Suprapubic skin (tissue), 4 donors: ENCODE data around the gene HK3. TPM values are rescaled to one million over a fixed set of nuclear protein-coding genes. Genes with fewer than 3 reads are reported as not detected.

Experiments
- DNase-seq, 2 donors: peaks; one replicate each; pipeline ENCODE4 v3.0.0-alpha.2; 2019; ENCODE audit warnings: low spot score in 2 of 2
- H3K27ac ChIP-seq: fragments of 200-600 bp; sonication (generic); one replicate; pipeline ENCODE4 v1.5.1; 2019
- H3K27me3 ChIP-seq: fragments of 200-600 bp; sonication (generic); one replicate; pipeline ENCODE4 v1.5.1; 2019
- H3K36me3 ChIP-seq: fragments of 200-600 bp; sonication (generic); one replicate; pipeline ENCODE4 v1.5.1; 2019
- H3K4me1 ChIP-seq: fragments of 200-600 bp; sonication (generic); one replicate; pipeline ENCODE4 v1.5.1; 2019
- H3K4me3 ChIP-seq: fragments of 200-600 bp; sonication (generic); one replicate; pipeline ENCODE4 v1.5.1; 2019; ENCODE audit warnings: mild to moderate bottlenecking
- H3K9me3 ChIP-seq: fragments of 200-600 bp; sonication (generic); one replicate; pipeline ENCODE4 v1.5.1; 2019
- EP300 ChIP-seq: sonication (generic); formaldehyde crosslinking; IDR thresholded peaks from one replicate; pipeline ENCODE4 v1.6.1; 2017; ENCODE audit warnings: antibody characterized with exemption
- POLR2A ChIP-seq, 2 donors: fragments of 450-650 bp; IDR thresholded peaks; one replicate each; pipeline ENCODE4 v1.6.1; 2017; ENCODE audit warnings: antibody characterized with exemption in 2 of 2, mild to moderate bottlenecking in 2 of 2, moderate library complexity in 2 of 2
- POLR2AphosphoS5 ChIP-seq, 3 donors: sonication (generic); formaldehyde crosslinking; IDR thresholded peaks; one replicate each; pipeline ENCODE4 v1.6.1; 2017; ENCODE audit warnings: antibody characterized with exemption in 3 of 3
- WGBS: methylation state at CpG from one replicate; pipeline ENCODE4 v1.1.5; 2018; 5-methylcytosine and 5-hydroxymethylcytosine counted together
- total RNA-seq, 4 donors: library from RNA; depleted of rRNA; stranded (reverse); fragments of >200 nt; gene quantifications; one replicate each; pipeline ENCODE4 v1.1.0, GENCODE V29; 2016
- TF ChIP-seq, protein P1 (sequence below), 2 donors: fragments of 200-600 bp in 1 of 2; fragments of 450-650 bp in 1 of 2; sonication (generic) in 1 of 2; IDR thresholded peaks; one replicate each; pipeline ENCODE4 v1.5.1; 2016 to 2019; ENCODE audit warnings: antibody characterized with exemption in 2 of 2, mild to moderate bottlenecking in 1 of 2, moderate library complexity in 1 of 2

Gene HK3
- total RNA-seq, 4 donors from 2014 or later, result 0.16 to 1.0 (median 0.83) TPM

DNA sequence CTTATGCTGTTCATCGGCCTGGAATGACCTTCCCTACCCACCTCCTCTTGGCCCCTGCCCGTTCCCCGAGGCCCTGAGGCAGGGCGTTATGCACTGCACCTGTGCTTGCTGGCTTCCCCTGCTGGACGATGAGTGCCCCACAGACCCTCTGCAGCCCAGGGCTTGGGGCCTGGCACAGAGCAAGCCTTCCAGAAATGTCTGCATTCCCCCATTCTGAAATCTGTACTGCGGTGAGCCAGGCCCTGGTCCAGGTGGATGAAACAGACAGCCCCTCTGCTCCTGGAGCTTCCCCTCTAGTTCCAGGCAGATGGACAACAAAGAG is 53.8 kb downstream of the HK3 start:
- 55% methylated on average over 6 of the region's 6 CpGs for WGBS
- H3K9me3 ChIP-seq, result no peaks in the 10 kb centered on the region
- H3K36me3 ChIP-seq, result no peaks in the 10 kb centered on the region
- DNase-seq, result no peak
- H3K4me1 ChIP-seq, result no peaks in the 10 kb centered on the region
- no peak overlapping the region for H3K4me3 ChIP-seq
- TF ChIP-seq POLR2AphosphoS5 (IDR thresholded peaks at IDR 0.05) (no peak), POLR2A (IDR thresholded peaks at IDR 0.05) (no peak), EP300 (no peak)
- TF ChIP-seq, protein P1, sequence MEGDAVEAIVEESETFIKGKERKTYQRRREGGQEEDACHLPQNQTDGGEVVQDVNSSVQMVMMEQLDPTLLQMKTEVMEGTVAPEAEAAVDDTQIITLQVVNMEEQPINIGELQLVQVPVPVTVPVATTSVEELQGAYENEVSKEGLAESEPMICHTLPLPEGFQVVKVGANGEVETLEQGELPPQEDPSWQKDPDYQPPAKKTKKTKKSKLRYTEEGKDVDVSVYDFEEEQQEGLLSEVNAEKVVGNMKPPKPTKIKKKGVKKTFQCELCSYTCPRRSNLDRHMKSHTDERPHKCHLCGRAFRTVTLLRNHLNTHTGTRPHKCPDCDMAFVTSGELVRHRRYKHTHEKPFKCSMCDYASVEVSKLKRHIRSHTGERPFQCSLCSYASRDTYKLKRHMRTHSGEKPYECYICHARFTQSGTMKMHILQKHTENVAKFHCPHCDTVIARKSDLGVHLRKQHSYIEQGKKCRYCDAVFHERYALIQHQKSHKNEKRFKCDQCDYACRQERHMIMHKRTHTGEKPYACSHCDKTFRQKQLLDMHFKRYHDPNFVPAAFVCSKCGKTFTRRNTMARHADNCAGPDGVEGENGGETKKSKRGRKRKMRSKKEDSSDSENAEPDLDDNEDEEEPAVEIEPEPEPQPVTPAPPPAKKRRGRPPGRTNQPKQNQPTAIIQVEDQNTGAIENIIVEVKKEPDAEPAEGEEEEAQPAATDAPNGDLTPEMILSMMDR (IDR thresholded peaks at IDR 0.05), result no peak
- no peak overlapping the region for H3K27ac ChIP-seq
- H3K27me3 ChIP-seq, result peaks cover 65% of the 10 kb centered on the region

GRCh38 chr5:176844706-176845391 is 54.3 kb downstream of the HK3 start:
- TF ChIP-seq POLR2A (IDR thresholded peaks at IDR 0.05) (no peak), POLR2AphosphoS5 (IDR thresholded peaks at IDR 0.05) (no peak), EP300 (no peak)
- TF ChIP-seq, protein P1 (IDR thresholded peaks at IDR 0.05), result no peak
- no peaks in the 10 kb centered on the region for H3K4me1 ChIP-seq
- no peaks in the 10 kb centered on the region for H3K9me3 ChIP-seq
- WGBS, result 46% methylated on average over 19 of the region's 21 CpGs
- H3K27ac ChIP-seq, result no peak overlapping the region
- no peak overlapping the region for H3K4me3 ChIP-seq
- DNase-seq, result no peak
- H3K36me3 ChIP-seq, result no peaks in the 10 kb centered on the region
- H3K27me3 ChIP-seq, result peaks cover 65% of the 10 kb centered on the region

DNA sequence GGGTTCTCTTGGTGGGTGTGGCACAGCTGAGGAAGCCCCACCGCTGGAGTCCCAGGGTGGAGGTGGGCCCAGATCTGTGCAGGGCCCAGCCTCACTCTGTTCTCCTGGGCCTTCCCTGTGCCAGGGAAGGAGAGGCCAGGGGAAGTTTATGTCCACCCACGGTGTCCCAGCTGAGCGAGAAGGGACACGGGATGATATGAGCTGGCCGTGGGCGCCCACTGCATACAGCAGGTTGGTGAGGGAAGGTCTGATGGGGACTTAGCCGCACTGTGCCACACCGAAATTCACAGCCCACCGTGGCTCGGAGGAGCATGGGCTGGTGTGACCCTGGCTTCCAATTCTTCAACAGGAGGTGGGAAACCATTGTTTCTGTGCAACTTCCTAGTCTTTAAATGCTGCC is 54.9 kb downstream of the HK3 start:
- peaks cover 59% of the 10 kb centered on the region for H3K27me3 ChIP-seq
- H3K9me3 ChIP-seq, result no peaks in the 10 kb centered on the region
- TF ChIP-seq EP300 (no peak), POLR2A (IDR thresholded peaks at IDR 0.05) (no peak), POLR2AphosphoS5 (IDR thresholded peaks at IDR 0.05) (no peak)
- TF ChIP-seq, protein P1 (IDR thresholded peaks at IDR 0.05), result no peak
- H3K4me3 ChIP-seq, result no peak overlapping the region
- no peak for DNase-seq
- no peak overlapping the region for H3K27ac ChIP-seq
- no peaks in the 10 kb centered on the region for H3K36me3 ChIP-seq
- H3K4me1 ChIP-seq, result no peaks in the 10 kb centered on the region
- 74% methylated on average over 6 of the region's 10 CpGs for WGBS

DNA sequence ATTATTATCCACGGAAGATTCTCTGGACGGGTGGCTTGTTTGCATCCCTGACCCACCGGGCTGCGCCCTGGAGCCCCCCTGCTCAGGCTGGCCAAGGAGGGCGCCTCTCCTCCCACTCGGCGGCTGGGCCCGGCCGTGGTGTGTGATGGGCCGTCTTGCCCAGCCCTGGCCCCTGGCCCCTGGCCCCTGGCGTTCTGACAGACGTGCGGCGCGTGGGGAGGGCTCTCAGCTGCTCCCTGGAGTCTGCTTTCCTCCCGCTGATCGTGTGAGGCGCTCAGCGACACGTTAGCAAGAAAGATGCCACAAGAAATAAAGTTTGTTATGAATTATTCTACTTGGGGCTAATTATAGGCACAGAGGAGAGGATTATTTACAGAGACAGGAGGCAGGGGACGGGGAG is 55.5 kb downstream of the HK3 start:
- Histone ChIP-seq H3K9me3 (no peaks in the 10 kb centered on the region), H3K27ac (no peak overlapping the region), H3K27me3 (peaks cover 53% of the 10 kb centered on the region), H3K4me3 (no peak overlapping the region), H3K36me3 (no peaks in the 10 kb centered on the region), H3K4me1 (no peaks in the 10 kb centered on the region)
- no peak for TF ChIP-seq EP300
- TF ChIP-seq, protein P1 (IDR thresholded peaks at IDR 0.05), result no peak
- TF ChIP-seq POLR2AphosphoS5 (IDR thresholded peaks at IDR 0.05), result no peak
- TF ChIP-seq POLR2A (IDR thresholded peaks at IDR 0.05), result no peak
- no peak for DNase-seq
- 58% methylated on average over 19 of the region's 21 CpGs for WGBS

- WGBS, result 30% methylated on average over 8 of the region's 16 CpGs
- Histone ChIP-seq H3K9me3 (no peaks in the 10 kb centered on the region), H3K36me3 (no peaks in the 10 kb centered on the region), H3K4me3 (no peak overlapping the region), H3K27ac (no peak overlapping the region), H3K27me3 (peaks cover 48% of the 10 kb centered on the region), H3K4me1 (no peaks in the 10 kb centered on the region)
- DNase-seq, result peak in 1 of 2 donors; percentile 80
- peak in 1 of 3 donors; percentile 89 for TF ChIP-seq POLR2AphosphoS5 (IDR thresholded peaks at IDR 0.05)
- TF ChIP-seq, protein P1 (IDR thresholded peaks at IDR 0.05), result no peak
Measured at GRCh38 chr5:176837707-176838115, 61.4 kb downstream of the HK3 start.
